ENCODE data around the gene SFMBT1.

Gene SFMBT1

GRCh38 chr3:52886049-52886730 is 159.7 kb downstream of the SFMBT1 start:
- DNase-seq (ENCODE audit: low read depth): no peak

DNA sequence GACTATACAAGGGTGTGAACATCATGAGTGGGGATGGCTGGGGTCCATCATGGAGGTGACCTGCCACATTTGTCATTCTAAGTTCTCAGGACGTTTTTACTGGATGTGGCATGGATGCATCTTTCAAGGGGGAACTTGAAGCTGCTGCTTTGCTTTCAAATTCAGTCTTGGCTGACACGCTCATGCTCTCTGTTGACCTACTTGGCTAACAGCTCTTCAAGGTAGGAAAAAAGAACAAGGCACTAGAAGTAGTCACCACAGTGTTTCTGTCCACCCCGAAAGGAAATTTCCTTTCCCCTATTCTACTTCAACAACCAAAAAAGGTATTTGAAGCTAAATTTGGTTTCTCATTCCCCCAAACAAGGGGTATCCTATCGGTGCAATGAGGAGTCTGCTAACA is 163.5 kb downstream of the SFMBT1 start:
- DNase-seq (ENCODE audit: low read depth): no peak

GRCh38 chr3:52881871-52882270 is 164.0 kb downstream of the SFMBT1 start:
- DNase-seq (ENCODE audit: low read depth): no peak

DNA sequence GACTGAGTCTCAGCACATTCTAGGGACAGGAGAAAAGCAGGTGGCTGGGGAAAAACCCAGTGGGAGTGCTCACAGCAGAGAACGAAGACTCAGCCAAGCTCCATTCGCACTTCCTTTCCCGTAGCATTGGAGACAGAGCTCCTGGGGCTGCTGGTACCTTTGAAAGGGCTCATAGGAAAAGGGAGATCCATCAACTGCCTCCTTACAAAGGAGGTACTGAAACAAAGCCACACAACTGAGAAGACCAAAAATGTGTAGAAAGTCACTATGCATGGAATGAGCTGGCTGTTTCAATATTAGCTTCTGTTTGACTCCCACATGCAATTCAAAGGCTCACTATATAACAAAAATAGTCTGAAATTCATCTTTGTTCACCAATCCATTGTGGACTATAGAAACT is 165.4 kb downstream of the SFMBT1 start:
- DNase-seq (ENCODE audit: low read depth): no peak

DNA sequence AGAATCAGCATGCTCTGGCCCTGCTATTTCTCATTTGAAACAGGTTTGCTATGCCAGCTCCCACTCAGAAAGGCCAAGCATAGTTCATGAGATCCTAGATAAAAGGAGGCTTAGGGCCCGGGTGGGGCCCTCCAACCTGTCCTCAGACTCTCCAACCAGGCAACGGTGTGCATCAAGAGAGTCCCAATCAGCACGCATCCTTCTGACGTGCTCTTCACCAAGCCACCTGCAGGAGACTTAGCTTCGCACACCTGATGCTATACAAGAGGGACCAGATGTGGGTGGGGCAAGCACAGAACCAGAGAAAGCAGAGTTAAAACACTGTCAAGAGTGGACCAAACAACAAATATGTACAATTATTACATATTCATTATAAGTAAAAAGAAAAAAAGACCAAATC is 165.8 kb downstream of the SFMBT1 start:
- no peak for DNase-seq (ENCODE audit: low read depth)

DNA sequence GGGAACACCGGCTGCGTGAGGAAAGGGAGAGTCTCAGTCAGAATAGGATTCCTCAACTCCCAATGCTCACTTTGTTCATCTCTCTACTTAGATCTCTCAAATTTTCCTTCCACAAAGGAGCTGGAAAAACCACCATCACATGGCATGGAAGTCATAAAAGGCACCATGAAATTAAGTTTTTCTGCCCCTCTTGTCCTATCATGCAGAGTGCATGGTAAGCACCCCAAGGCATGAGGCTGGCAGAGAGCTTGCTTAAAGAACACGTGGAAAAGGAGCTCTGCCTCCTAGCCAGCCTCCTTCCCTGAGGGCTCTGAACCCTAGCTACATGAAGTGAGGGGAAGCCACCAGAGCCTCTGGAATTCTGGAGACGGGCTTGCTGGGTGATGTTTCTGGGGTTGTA is 166.3 kb downstream of the SFMBT1 start:
- DNase-seq (ENCODE audit: low read depth): no peak

DNA sequence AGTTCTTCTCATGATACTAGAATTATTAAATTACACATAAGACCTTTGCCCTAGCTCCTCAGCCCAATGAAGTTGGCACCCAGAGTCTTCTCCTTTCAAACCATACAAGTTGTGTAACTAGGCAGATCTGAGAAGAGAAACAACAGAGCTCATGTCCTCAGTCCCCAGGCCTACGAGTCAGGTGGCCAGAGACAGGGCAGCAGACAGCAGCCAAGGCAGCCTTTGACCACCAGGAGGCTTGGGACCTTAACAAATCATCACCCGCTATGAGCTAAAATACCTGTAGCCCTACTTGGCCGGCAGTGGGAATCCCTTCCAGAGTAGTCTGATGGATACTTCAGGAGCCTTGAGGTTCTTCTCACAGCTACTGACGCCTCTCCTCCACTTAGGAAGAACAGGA is 166.8 kb downstream of the SFMBT1 start:
- no peak for DNase-seq (ENCODE audit: low read depth)

GRCh38 chr3:52877085-52877484 is 168.8 kb downstream of the SFMBT1 start:
- no peak for DNase-seq (ENCODE audit: low read depth)

- no peak for DNase-seq (ENCODE audit: low read depth)
Observed at GRCh38 chr3:52874864-52875587, 170.8 kb downstream of the SFMBT1 start.

GRCh38 chr3:52874160-52874701 is 171.6 kb downstream of the SFMBT1 start:
- no peak for DNase-seq (ENCODE audit: low read depth)

DNA sequence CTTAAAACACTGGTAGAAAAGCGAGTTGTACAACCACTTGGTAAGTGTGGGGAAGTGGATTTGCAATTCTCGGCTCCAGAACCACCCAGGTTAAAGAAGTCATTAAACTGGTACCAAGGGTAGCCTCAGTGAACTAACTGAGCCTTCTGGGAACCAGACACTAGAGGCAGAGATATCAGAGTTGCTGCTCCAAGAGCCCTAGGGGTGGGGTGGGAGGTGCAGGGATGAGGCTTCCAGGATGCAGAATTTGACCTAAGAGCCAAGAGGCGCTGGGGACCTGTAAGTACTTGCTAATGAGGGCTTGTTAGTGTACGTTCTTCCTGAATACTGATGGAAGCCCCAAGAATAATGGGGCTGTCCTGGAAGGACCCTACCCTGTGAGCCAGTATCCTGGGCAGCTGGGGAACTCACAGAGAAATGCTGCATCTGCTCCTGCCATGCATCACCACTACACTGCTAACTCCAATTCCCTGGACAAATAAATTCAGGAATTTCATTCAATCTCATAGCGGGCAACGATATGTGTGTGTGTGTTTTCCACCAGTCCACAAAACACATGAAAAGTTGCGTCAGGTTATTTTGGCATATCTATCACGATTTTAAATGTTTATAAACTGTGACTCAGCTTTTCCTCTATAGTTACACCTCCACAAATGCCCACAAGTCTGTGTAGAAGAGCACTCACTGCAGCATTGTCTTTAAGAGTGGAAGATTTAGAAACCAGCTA is 172.3 kb downstream of the SFMBT1 start:
- DNase-seq (ENCODE audit: low read depth): no peak

- no peak for DNase-seq (ENCODE audit: low read depth)
Observed at GRCh38 chr3:52872245-52872644, 173.6 kb downstream of the SFMBT1 start.

- DNase-seq (ENCODE audit: low read depth): no peak
Observed at GRCh38 chr3:52871761-52872160, 174.1 kb downstream of the SFMBT1 start.

GRCh38 chr3:52870471-52870870 is 175.4 kb downstream of the SFMBT1 start:
- no peak for DNase-seq (ENCODE audit: low read depth)

DNA sequence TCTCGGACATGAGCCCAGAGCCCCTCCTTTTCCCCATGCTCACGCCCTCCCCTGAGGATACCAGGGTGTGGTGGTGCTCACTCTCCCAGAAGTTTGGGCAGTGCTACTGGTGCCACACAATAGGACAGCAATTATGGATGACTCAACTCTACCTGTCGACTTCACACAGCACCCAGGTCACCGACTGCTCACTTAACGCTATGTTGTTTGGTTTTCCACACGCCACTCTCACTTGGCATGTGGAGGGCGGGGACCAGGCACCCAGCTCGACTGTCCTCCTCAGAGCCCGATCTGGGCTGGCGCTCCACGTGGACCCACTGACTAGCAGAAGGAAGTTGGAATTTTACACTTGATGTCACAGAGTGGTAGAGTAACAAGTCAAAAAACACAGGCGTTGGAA is 179.4 kb downstream of the SFMBT1 start:
- DNase-seq (ENCODE audit: low read depth): no peak

DNA sequence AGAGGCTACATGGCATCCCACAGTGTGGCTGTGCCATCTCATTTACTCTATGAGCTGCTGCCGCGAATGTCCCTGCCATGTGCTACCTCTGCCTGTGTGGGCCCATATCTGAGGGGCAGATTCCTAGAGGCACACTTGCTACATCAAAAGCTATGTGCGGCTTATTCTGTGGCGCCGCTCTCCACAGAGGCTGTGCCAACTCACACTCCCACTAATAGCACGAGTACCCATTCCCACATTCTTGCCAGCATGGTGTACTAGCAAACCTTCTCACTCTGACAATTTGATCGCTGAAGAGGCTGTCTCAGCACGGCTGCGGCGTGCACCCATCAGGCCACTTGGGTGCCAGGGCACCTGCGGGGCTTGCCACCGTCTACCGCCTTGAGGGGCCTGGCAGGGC is 179.9 kb downstream of the SFMBT1 start:
- no peak for DNase-seq (ENCODE audit: low read depth)

- DNase-seq (ENCODE audit: low read depth): no peak
Observed at GRCh38 chr3:52860424-52860768, 185.5 kb downstream of the SFMBT1 start.

GRCh38 chr3:52859686-52860423 is 186.0 kb downstream of the SFMBT1 start:
- no peak for DNase-seq (ENCODE audit: low read depth)

- no peak for DNase-seq (ENCODE audit: low read depth)
Observed at GRCh38 chr3:52857864-52858263, 188.0 kb downstream of the SFMBT1 start.

GRCh38 chr3:52857133-52857532 is 188.7 kb downstream of the SFMBT1 start:
- no peak for DNase-seq (ENCODE audit: low read depth)

DNA sequence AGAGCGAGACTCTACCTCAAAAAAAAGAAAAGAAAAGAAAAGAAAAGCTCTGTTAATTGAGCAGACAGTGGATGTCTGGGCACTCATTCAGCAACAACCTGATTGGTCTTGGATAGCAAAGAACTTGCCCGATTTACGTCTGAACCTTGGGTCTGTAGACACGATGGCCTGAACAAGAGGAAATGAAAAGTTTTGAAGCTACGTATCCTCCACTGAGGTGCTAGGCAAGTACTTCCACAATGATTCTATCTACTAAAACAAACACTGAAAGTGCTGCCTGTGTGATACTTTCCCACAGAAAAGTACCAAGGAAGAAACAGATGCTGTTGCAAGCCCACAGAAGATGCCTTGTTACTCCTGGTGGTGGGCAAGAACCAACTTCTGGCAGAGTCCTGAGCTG is 189.2 kb downstream of the SFMBT1 start:
- no peak for DNase-seq (ENCODE audit: low read depth)

DNA sequence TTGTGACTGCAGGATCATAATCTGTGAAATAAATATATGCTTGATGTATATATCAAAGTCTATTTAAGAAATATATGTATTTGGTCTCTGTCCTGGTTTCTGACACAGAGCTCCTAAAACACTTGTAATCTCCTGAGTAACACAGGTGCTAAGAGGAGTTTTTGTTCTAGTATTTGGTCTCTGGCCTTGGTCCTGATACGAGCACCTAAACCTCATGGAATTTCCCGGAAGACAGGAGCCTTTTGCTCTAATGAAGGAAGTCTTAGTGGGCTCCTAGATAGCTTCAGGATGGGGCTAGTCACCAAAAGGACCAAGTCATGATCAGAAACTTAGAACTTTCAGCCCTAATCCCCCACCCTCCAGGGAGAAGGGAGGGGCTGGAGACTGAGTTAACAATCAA is 191.9 kb downstream of the SFMBT1 start:
- DNase-seq (ENCODE audit: low read depth): no peak

Data from stimulated activated CD8-positive, alpha-beta memory T cell treated with anti-CD3 and anti-CD28 coated beads, Interleukin-15, amount 100 ng/mL, for 1 hour (primary cell).